Measurements from ENCODE around the gene SNX9.
"Not testable (repeated sequence)": the region's sequence is repeated elsewhere in the genome, so short reads cannot be mapped to it uniquely, and the experiment has no call there.

GRCh38 chr6:157940375-157941036 is 117.5 kb downstream of the SNX9 start:
- not testable (repeated sequence) for TF ChIP-seq CTCF (IDR thresholded peaks at IDR 0.05; ENCODE audit: low read depth, low read length); EZH2phosphoT487 (IDR thresholded peaks at IDR 0.05; ENCODE audit: low read depth)

All from OCI-LY3 (cell line).